GM10266 (cell line): ENCODE results near the gene NDRG4.

Source experiments
- DNase-seq: peaks from one replicate; pipeline ENCODE4 v3.0.0; 2012; ENCODE audit errors: extremely low spot score
- CTCF ChIP-seq: IDR thresholded peaks from 2 replicates; pipeline ENCODE4 v1.5.1; 2012; ENCODE audit warnings: mild to moderate bottlenecking, low read depth; ENCODE audit not compliant: control insufficient read depth, insufficient read depth; ENCODE audit errors: missing control alignments

The NDRG4 gene

GRCh38 chr16:58532414-58532813 is 32.5 kb downstream of the NDRG4 start:
- no peak for DNase-seq
- TF ChIP-seq CTCF, result no peak

DNA sequence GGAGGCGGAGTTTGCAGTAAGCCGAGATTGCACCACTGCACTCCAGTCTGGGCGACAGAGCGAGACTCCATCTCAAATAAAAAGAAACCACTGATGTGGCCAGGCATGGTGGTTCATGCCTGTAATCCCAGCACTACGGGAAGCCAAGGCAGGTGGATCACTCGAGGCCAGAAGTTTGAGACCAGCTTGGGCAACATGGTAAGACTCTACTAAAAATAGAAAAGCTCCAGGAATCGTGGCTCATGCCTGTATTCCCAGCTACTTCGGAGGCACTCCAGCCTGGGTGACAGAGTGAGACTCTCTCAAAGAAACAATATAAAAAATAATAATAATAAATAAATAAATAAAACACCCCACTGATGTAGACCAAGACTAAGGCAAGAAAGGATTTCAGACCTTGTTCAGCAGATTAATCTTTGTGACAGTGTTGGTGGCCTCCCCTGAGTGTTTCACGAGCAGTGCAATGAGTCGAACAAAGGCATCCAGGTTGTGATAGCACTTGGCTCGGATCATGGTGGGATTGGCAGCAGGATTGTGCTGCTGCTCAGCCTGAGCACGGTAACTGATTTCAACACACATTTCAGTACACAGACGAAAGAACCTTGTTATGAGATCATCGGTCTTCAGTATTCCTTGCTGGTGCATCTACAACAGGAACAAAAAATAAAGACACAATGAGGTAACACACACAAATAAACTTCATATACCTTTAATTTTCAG is 34.0 kb downstream of the NDRG4 start:
- DNase-seq, result no peak
- no peak for TF ChIP-seq CTCF

DNA sequence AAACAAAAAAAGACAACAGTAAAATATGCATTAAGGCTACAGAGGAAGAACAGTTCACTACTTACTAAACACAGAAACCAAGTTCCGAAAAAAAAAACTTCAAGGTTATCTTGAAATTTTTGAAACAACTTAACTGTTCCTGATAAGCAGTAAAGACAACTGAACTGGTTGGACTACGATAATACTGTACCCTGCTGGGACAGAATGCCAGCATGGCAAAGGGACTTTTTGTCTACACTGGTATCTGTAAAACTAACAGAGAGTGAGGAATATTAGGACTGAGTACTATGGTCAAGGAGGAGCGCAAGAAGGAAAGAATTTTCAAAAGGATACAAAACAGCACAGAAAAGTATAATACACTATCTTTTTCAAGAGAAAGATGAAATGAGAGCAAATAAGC is 35.2 kb downstream of the NDRG4 start:
- TF ChIP-seq CTCF, result no peak

GRCh38 chr16:58536278-58536677 is 36.3 kb downstream of the NDRG4 start:
- TF ChIP-seq CTCF, result no peak
- no peak for DNase-seq

More for the DNA sequence above, 35.2 kb downstream of the NDRG4 start:
- DNase-seq, result no peak

DNA sequence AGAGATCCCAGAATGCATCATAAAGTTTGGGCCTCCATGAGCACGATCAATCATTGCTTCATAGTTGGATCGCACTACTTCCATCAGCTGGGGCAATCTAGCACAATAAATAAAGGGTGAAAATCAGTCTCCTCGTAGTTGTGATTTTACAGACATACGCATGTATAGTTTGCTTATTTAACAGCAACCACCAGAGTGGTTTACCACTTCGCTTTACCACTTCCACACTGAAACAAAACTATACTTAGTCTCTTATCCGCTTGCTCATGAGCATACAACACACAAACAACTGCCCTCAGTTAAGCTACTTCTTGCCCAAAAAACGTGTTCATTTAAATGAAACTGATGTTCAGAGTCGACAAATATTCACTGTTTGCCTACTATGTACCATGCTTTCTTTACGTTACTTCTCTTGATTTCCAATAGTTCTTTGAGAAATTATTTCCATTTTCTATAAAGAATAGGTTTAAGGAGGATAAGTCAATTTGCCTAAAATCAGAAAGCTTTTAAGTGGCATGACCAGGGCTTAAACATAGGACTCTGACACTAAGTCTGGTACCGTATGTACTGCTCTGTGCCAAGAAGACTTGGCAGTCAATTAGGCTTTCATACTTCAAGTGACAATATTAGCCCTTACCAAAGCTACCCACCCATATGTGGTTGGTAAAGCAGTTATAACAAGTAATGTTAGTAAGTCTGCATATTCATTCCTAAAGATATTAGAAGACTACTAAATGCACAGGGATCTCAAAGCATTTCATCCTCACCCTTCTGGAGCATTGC is 37.4 kb downstream of the NDRG4 start:
- no peak for TF ChIP-seq CTCF
- no peak for DNase-seq

- no peak for TF ChIP-seq CTCF
- no peak for DNase-seq
Observed at GRCh38 chr16:58541711-58542110, 41.8 kb downstream of the NDRG4 start.

GRCh38 chr16:58542291-58542690 is 42.3 kb downstream of the NDRG4 start:
- no peak for DNase-seq

More at GRCh38 chr16:58542291-58542690, 42.3 kb downstream of the NDRG4 start:
- TF ChIP-seq CTCF, result no peak
